Measurements from ENCODE around the gene CDK17.

GRCh38 chr12:96293093-96293492, 107.1 kb downstream of the CDK17 start:
- TF ChIP-seq JUND (IDR thresholded peaks at IDR 0.05) (no peak), EZH2 (IDR thresholded peaks at IDR 0.05) (no peak), POLR2AphosphoS5 (IDR thresholded peaks at IDR 0.05; ENCODE audit: low read depth, low read length) (no peak), CTCF (IDR thresholded peaks at IDR 0.05 in 2 of 3, conservative IDR thresholded peaks at IDR 0.05 in 1 of 3; ENCODE audit: borderline replicate concordance in 1 of 3, insufficient read depth in 1 of 3, low read depth in 2 of 3, low read length in 2 of 3) (no peak), POLR2A (IDR thresholded peaks at IDR 0.05; ENCODE audit: borderline replicate concordance, extremely low read depth, insufficient read depth, insufficient read length) (no peak), RAD21 (IDR thresholded peaks at IDR 0.05; ENCODE audit: low read depth) (no peak), TCF7L2 (IDR thresholded peaks at IDR 0.05; ENCODE audit: borderline replicate concordance, extremely low read depth, insufficient read depth, insufficient read length) (no peak), MAX (IDR thresholded peaks at IDR 0.05) (no peak), YY1 (IDR thresholded peaks at IDR 0.05; ENCODE audit: extremely low read depth, insufficient replicate concordance, low read depth, low read length) (no peak), ZNF274 (IDR thresholded peaks at IDR 0.05; ENCODE audit: low read depth, low read length) (no peak), EGR1 (IDR thresholded peaks at IDR 0.05; ENCODE audit: low read depth) (no peak)

Data from HCT116 (cell line).